ENCODE data around the gene ASAP3.

The ASAP3 gene

DNA sequence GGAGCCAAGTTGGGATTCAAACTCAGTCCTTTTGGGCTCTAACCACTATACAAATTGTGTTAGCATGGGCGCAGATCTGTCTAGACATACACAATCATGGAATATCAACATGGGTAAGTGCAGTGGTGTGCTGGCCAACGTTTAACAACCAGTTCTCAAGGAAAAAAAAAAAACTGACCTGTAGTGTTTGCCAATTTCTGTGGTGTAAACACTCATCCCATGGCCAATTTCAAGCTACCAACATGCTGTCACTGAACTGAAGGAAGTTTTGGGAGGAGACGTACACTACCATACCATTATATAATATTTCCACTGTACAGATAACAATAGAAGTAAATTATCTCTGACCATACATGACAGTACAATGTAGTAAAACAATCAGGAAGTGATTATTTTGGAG, 62.6 kb downstream of the ASAP3 start:
- TF ChIP-seq, protein P1, sequence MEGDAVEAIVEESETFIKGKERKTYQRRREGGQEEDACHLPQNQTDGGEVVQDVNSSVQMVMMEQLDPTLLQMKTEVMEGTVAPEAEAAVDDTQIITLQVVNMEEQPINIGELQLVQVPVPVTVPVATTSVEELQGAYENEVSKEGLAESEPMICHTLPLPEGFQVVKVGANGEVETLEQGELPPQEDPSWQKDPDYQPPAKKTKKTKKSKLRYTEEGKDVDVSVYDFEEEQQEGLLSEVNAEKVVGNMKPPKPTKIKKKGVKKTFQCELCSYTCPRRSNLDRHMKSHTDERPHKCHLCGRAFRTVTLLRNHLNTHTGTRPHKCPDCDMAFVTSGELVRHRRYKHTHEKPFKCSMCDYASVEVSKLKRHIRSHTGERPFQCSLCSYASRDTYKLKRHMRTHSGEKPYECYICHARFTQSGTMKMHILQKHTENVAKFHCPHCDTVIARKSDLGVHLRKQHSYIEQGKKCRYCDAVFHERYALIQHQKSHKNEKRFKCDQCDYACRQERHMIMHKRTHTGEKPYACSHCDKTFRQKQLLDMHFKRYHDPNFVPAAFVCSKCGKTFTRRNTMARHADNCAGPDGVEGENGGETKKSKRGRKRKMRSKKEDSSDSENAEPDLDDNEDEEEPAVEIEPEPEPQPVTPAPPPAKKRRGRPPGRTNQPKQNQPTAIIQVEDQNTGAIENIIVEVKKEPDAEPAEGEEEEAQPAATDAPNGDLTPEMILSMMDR (IDR thresholded peaks at IDR 0.05; ENCODE audit: low read depth, low read length, missing control alignments), result no peak
- DNase-seq (ENCODE audit: low read depth), result no peak
- in situ Hi-C loops (cut with HindIII; ENCODE audit: low sequenced_read_pairs), result loop anchor here (5.0 kb wide), 1 partner anchor 76 kb away; no protein-coding TSS in a partner anchor
- H3K4me3 ChIP-seq (ENCODE audit: low read depth, low read length), result no peak overlapping the region

- in situ Hi-C loops (cut with HindIII; ENCODE audit: low sequenced_read_pairs), result loop anchor here (5.0 kb wide), 1 partner anchor 77 kb away; no protein-coding TSS in a partner anchor
- TF ChIP-seq, protein P1 (IDR thresholded peaks at IDR 0.05; ENCODE audit: low read depth, low read length, missing control alignments), result no peak
- no peak for DNase-seq (ENCODE audit: low read depth)
These were observed 63.2 kb downstream of the ASAP3 start for GRCh38 chr1:23420778-23421177.

GRCh38 chr1:23419180-23419579, 64.8 kb downstream of the ASAP3 start:
- no peak for DNase-seq (ENCODE audit: low read depth)
- TF ChIP-seq, protein P1 (IDR thresholded peaks at IDR 0.05; ENCODE audit: low read depth, low read length, missing control alignments), result no peak
- in situ Hi-C loops (cut with HindIII; ENCODE audit: low sequenced_read_pairs), result no loop called here
- no peak overlapping the region for H3K4me3 ChIP-seq (ENCODE audit: low read depth, low read length)

More at GRCh38 chr1:23420778-23421177, 63.2 kb downstream of the ASAP3 start:
- no peak overlapping the region for H3K4me3 ChIP-seq (ENCODE audit: low read depth, low read length)

DNA sequence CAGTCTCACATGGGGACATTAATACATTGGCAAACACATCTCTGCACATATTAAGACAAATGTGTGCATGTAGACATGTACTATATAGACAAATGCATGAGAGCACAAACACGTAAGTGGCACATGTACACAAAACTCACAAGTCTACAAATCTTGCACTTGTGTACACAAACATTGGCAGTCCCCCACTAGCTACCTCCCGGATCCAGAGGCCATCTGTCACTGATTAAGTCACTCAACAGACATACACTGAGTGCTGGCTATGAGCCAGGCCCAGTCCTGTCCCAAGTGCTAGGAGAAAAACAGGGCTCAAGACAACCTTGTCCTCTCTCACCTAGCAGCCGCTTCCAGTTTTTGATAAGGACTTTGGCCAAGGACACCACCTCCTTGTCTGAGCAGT, 66.4 kb downstream of the ASAP3 start:
- H3K4me3 ChIP-seq (ENCODE audit: low read depth, low read length), result no peak overlapping the region
- TF ChIP-seq, protein P1 (IDR thresholded peaks at IDR 0.05; ENCODE audit: low read depth, low read length, missing control alignments), result no peak
- no peak for DNase-seq (ENCODE audit: low read depth)
- in situ Hi-C loops (cut with HindIII; ENCODE audit: low sequenced_read_pairs), result no loop called here

- H3K4me3 ChIP-seq (ENCODE audit: low read depth, low read length), result no peak overlapping the region
- in situ Hi-C loops (cut with HindIII; ENCODE audit: low sequenced_read_pairs), result no loop called here
- DNase-seq (ENCODE audit: low read depth), result no peak
- TF ChIP-seq, protein P1 (IDR thresholded peaks at IDR 0.05; ENCODE audit: low read depth, low read length, missing control alignments), result no peak
These were observed 67.0 kb downstream of the ASAP3 start for GRCh38 chr1:23416964-23417363.

GRCh38 chr1:23408797-23409290, 75.1 kb downstream of the ASAP3 start:
- no peak overlapping the region for H3K4me3 ChIP-seq (ENCODE audit: low read depth, low read length)
- in situ Hi-C loops (cut with HindIII; ENCODE audit: low sequenced_read_pairs), result no loop called here
- TF ChIP-seq, protein P1 (IDR thresholded peaks at IDR 0.05; ENCODE audit: low read depth, low read length, missing control alignments), result no peak
- DNase-seq (ENCODE audit: low read depth), result no peak
